Activated naive CD4-positive, alpha-beta T cell treated with anti-CD3 and anti-CD28 coated beads, Interleukin-2, amount 10 ng/mL, durations not matched to agents 5 hours and 36 hours (primary cell): ENCODE measurements around the gene PGM3. TPM values are rescaled to one million over a fixed set of nuclear protein-coding genes. Genes with fewer than 3 reads are reported as not detected.

Experiments used
- total RNA-seq, 2 experiments: library from RNA; stranded (reverse); gene quantifications; one replicate each; pipeline ENCODE4 v1.2.3, GENCODE V29; 2021

The PGM3 gene, protein sequence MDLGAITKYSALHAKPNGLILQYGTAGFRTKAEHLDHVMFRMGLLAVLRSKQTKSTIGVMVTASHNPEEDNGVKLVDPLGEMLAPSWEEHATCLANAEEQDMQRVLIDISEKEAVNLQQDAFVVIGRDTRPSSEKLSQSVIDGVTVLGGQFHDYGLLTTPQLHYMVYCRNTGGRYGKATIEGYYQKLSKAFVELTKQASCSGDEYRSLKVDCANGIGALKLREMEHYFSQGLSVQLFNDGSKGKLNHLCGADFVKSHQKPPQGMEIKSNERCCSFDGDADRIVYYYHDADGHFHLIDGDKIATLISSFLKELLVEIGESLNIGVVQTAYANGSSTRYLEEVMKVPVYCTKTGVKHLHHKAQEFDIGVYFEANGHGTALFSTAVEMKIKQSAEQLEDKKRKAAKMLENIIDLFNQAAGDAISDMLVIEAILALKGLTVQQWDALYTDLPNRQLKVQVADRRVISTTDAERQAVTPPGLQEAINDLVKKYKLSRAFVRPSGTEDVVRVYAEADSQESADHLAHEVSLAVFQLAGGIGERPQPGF
- 10 to 100 TPM; 15.1 to 17.3 TPM for total RNA-seq

DNA sequence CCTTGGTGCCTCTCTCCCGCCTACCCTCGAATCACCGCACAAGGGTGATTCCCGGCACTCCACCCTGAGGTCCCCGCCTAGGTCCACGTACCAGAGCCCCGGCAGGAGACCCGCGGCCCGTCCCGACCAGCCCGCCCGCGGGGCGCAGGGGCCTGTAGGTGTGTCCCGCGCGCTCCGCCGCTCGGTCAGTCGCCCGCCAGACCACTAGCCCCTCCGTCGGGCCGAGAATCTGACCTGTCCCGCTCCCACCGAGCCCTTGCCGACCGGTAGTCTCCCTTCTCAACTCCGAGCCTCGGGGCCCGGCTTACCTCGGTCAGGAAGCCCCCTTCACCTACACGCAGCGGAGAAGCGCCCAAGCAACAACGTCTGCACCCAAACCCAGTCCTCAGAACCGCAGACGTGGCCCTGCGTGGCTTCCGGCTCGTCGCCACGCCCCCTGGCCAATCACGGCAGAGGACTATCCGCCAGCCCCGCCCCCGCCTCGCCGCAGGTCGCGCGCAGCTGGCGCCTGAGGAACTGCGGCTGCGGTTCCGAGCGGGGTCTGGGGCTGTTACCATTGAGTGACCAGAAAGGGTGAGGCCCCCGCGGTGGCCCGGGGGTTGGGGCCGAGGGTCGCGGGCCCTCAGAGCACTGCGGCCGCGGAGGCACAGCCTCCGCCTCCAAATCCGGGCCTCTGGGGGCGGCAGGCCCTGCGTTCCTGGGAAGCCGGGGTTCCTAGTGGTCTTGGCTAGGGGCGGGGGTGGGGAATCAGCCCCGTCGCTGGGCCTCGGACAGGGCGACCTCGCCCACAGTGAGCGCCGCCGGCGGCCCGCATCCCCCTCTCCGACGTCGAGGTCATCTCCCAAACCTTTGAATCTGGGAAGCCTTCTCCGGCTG lies at the start of gene PGM3, which contains the start of gene RWDD2A:
TSS of gene PGM3 (minus strand) at position 395 of the 876 bp plus-strand sequence. CDS start 2,253 bp downstream, outside the sequence.
TSS of gene RWDD2A (plus strand) at position 487 of the 876 bp plus-strand sequence. CDS start 1,095 bp downstream, outside the sequence.

Other genes with a start within 250 kb of the PGM3 start
- gene UBE3D, start 127.4 kb downstream of the PGM3 start, total RNA-seq: 1 to 10 TPM; 4.3 to 5.1 TPM
- gene DOP1A, start 125.6 kb downstream of the PGM3 start, total RNA-seq: 10 to 100 TPM; 16.5 to 19.2 TPM
- 1 to 10 TPM; 1.6 to 2.1 TPM for gene RWDD2A, start 92 bp upstream of the PGM3 start, total RNA-seq
- gene ME1, start 237.8 kb upstream of the PGM3 start, total RNA-seq: not detected